Neural progenitor cell (in vitro differentiated cells): ENCODE measurements around the gene SLC2A13.

ENCODE experiments used
- CTCF ChIP-seq: fragments of 200-600 bp; sonication (generic); IDR thresholded peaks from 2 replicates; pipeline ENCODE4 v1.5.1; 2017; ENCODE audit warnings: antibody characterized with exemption, mild to moderate bottlenecking
- EZH2 ChIP-seq: fragments of 200-600 bp; sonication (generic); IDR thresholded peaks from 2 replicates; pipeline ENCODE4 v1.6.1; 2017; ENCODE audit warnings: antibody characterized with exemption, mild to moderate bottlenecking, moderate library complexity

DNA sequence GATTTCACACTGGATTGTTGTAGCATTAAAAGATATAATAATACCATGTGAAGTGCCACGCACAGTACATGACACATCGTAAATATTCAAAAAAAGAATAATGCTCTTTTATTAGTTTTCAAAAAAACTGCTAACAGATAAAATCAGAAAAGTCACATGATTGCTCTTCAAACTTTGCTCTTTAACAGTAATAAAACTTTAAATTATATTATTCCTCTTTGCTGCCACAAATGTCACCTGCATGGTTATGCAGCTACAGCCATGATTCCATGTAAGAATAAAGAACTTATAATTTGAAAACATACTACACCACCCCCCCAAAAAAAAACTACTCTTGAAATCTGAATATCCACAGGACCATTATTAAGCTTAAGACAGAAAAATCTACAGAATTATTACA is 90.0 kb downstream of the SLC2A13 start:
- no peak for TF ChIP-seq EZH2
- no peak for TF ChIP-seq CTCF
